ENCODE results near the gene ADAMTS20.

GRCh38 chr12:43396671-43397070, 155.3 kb downstream of the ADAMTS20 start:
- TF ChIP-seq EP300 (IDR thresholded peaks at IDR 0.05) (no peak), POLR2AphosphoS5 (IDR thresholded peaks at IDR 0.05) (no peak)

Data from gastroesophageal sphincter (tissue), 2 donors.